Stimulated activated CD4-positive, alpha-beta T cell treated with anti-CD3 and anti-CD28 coated beads, Interleukin-2, amount 100 ng/mL, for 4 hours (primary cell): ENCODE results near the gene PARVA.

Source experiments
- DNase-seq: peaks from one replicate; pipeline ENCODE4 v3.0.0-alpha.2; 2020; ENCODE audit warnings: low read depth

Gene PARVA

GRCh38 chr11:12531681-12532080, 154.3 kb downstream of the PARVA start:
- no peak for DNase-seq

GRCh38 chr11:12532580-12532979, 155.2 kb downstream of the PARVA start:
- DNase-seq: no peak

- DNase-seq: no peak
Measured at GRCh38 chr11:12534549-12534948, 157.2 kb downstream of the PARVA start.

GRCh38 chr11:12535321-12535720, 157.9 kb downstream of the PARVA start:
- no peak for DNase-seq

- DNase-seq: no peak
Measured at GRCh38 chr11:12536566-12536965, 159.2 kb downstream of the PARVA start.

GRCh38 chr11:12537778-12538401, 160.5 kb downstream of the PARVA start:
- no peak for DNase-seq

GRCh38 chr11:12538889-12539421, 161.6 kb downstream of the PARVA start:
- no peak for DNase-seq

- no peak for DNase-seq
Measured at GRCh38 chr11:12539572-12539971, 162.2 kb downstream of the PARVA start.

GRCh38 chr11:12540075-12540680, 162.8 kb downstream of the PARVA start:
- DNase-seq: no peak

GRCh38 chr11:12540913-12541582, 163.7 kb downstream of the PARVA start:
- DNase-seq: no peak

- DNase-seq: no peak
Measured at GRCh38 chr11:12541583-12542151, 164.3 kb downstream of the PARVA start.

- no peak for DNase-seq
Measured at GRCh38 chr11:12542186-12542935, 165.0 kb downstream of the PARVA start.

- DNase-seq: no peak
Measured at GRCh38 chr11:12543596-12544415, 166.4 kb downstream of the PARVA start.

GRCh38 chr11:12544986-12545775, 167.8 kb downstream of the PARVA start:
- no peak for DNase-seq

- no peak for DNase-seq
Measured at GRCh38 chr11:12546122-12546521, 168.8 kb downstream of the PARVA start.

- DNase-seq: no peak
Measured at GRCh38 chr11:12546660-12547059, 169.3 kb downstream of the PARVA start.

- no peak for DNase-seq
Measured at GRCh38 chr11:12547953-12548650, 170.7 kb downstream of the PARVA start.

GRCh38 chr11:12552692-12553091, 175.3 kb downstream of the PARVA start:
- DNase-seq: no peak

GRCh38 chr11:12554122-12554521, 176.8 kb downstream of the PARVA start:
- DNase-seq: no peak

- no peak for DNase-seq
Measured at GRCh38 chr11:12556155-12556554, 178.8 kb downstream of the PARVA start.
